NOMO-1 treated with DMSO at 0.1 percent for 48 hours (cell line): Measurements from ENCODE around the gene SND1.

Experiments
- DNase-seq: peaks from one replicate; lab custom pipeline; 2025; ENCODE audit not compliant: unreplicated experiment; lab: John Stamatoyannopoulos, UW

Gene SND1

DNA sequence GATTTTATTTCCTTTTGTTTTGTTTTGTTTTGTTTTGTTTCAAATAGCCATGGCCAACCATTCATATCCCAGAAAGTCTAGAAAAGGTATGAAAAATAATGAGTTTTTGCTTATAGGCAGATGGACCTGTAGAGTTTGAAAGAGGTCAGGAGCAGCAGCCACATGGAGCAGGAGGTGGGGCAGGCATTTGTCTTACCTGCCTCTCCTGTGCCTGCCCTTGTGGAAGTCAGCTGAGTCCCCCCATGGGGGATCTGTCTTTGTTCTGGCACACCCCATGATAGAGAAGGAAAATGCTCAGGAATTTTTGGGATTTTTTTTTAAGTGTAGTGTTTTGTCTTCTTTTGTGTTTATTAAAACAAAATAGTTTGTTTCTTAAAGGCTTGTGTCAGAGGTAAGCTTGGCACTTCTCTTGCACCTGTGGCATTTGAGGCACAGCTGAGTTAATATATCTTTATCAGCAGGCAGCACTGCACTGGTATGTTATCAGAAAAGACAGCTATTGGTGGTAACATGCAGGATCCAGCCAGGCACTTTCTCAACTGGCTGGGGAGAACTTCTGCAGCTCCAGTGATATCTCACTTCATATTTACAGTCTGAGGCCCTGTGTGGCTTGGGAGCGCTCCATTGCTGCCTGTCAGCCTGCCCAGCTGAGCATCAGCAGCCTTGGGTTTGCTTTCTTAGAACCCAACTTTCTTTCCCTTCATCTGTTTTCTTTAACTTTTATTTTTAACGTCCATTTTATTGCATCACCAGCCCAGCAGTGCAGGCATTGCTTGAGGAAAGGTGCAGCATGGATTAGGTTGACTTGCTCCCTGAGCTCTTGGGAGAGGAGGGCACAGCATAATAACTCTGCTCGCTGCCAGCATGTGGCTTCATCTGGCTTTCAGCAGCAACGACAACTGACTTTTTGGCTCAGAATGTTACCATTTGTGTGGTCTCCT lies 334.9 kb downstream of the SND1 start:
- no peak for DNase-seq

DNA sequence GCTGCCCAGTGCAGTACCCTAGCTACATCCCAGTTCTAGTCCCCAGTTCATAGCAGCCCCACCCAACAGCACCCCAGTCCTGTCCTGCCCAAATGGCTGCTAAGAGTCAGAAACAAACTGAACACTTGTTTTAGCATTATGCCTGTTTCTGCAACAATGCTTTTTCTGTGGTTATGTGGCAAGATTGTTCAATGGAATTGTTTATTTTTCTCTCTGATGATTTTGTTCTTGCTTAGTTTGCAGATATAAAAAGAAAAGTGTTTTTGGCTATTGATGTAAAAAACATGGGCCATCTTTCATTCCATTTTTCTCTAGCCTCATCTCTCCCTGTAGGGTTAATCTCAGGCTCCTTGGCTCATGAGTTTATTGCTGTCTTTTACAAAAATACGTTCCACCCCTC lies 336.8 kb downstream of the SND1 start:
- no peak for DNase-seq

DNA sequence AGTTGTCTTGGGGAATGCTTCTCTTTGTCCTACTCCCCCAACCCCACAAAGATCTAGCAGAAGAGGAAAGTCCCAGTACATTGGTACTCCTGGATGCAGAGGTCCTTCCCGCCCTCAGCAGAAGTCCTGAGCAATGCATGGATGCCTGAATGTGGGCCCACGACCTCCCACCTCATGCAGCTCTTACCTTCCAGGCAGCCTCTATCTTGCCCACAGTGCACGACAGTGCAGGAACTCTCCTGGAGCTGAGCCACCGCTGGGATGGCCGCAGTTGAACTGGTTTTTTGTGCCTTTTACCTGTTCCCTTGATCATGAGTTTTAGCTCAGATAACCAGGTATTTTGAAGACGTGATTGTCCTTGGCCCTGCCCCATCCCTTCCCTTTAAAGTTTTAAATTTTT lies 341.3 kb downstream of the SND1 start:
- DNase-seq, result no peak

DNA sequence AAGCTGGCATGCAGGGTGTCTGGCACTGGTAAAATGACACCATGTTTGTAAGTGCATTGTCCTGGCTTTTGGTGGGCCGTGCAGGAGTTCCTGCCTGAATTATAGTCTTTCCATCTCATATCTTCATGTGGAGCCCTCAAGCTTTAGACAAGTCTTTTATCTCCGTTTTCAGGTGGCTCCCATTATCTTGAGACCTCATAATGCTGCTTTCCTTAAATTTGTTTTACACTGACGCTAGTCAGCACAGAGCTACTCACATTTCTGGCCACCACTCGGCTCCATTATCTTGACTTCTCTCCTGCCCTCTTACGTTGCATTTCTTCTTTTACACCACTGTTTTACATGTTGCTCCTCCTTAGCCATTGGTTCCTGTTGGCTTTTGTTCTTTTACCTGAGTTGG lies 342.0 kb downstream of the SND1 start:
- DNase-seq, result no peak

DNA sequence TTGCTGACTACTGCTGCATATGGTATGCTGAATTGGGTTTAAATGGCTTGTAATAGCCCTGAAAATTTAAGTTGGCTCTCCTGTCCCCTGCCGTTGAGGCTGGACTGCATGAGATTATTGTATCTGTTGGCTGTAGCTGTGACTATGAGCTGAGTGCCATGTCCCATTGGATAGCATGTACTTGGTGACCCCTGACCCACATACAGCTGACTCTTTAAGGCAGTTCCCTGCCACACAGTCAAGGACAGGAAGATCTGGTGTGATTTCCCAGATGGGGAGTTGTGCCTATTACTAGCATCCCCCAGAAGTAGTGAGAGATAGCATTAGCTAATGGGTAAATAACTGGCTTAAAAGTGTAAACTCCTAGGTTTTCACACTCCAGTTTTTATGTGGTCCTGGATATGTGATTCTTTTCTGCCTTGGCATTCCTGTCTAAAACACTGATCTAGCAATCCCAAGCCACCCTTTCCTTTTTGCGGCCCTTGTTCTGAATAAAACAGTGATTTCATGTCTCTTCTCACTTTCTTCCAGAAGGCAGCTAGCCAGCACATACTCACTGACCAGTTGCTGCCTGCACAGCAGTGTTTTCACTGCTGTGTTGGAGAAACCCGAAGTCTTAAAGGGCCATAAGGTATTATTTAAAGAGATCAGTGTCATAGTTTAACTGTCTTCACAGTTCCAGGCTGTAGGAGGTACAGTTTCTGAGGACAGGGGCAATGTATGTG lies 343.3 kb downstream of the SND1 start:
- no peak for DNase-seq

DNA sequence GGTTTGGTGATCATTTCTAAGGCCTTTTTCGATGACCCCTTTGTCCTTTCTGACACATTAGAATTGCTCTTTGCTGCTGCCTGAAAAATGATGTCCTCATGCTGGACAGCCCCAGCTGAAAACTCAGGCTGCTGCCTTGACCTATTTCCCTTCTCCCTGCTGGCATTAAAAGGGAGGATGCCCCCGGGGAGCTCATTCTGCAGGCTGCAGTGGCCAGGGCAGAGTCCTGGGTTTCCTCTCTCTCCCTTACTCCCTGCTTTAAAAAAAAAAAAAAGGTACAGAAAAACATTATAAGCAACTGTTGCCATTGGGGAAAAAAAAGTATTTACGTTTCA lies 343.9 kb downstream of the SND1 start:
- no peak for DNase-seq

DNA sequence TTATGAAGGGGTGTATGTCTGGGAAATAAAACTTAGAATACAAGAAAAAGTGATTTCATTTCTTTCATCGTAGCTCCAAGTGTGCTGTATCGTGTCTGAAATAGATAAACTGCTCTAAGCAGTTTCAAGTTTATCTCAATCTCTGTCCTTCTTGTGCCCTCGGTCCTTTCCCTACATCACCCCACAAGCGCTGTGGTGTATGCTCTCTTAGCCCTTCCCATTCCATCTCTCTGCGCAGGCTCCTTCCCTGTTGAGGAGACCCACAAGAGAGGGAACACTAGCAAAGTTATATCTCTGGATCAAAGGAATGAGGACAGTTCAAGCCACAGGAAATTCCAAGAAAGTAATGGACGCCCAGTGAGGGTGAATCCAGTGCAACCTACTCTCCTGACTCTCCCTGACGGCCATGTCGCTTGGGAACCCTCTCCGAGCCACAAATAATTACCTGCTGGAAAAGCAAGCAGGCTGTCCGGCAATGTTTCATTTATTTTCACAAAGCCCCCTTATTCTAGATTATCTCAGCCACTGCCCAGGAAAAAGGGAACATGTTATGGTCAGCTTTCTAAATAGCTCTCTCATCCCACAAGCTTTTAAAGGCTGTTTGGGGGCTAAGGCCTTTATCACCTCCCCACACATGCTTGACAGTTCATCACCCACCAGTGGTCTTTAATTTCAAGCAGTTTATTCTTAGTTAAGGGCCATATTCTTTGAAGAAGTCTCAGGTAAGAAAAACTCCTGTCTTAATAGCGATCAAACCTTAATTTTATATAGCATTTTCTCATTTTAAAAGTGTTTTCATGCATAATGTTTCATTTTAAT lies 344.5 kb downstream of the SND1 start:
- no peak for DNase-seq

DNA sequence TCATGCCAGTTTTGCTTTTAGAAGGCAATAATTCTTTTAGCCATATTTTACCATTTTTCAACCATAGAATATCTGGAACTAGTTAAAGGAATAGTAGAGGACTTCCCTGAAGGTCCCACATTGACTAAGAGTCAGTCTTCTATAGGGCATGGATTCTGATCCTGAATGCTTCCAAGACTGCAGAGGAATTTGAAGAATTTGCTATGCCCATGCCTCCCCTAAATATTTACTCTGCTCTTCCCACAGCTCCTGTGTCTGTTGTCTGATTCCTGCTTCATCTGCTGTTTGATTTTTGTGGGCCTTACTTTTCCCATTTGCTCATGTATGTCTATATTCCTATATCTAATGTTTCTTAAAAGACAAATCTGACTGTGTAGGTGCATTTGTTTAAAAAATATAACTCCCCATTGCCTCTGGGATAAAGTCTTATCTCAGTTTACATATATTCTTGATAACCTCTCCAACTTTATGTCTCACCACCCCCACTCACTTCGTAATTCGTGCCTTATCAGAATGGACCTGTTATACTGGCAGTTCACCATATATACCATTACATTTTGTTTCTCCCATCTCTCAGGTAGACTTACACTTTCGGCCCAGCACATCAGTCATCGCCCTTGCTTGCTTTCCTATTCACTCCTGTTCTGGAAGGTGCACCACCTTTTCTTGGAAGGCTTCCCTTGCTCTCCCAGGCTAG lies 345.4 kb downstream of the SND1 start:
- no peak for DNase-seq

DNA sequence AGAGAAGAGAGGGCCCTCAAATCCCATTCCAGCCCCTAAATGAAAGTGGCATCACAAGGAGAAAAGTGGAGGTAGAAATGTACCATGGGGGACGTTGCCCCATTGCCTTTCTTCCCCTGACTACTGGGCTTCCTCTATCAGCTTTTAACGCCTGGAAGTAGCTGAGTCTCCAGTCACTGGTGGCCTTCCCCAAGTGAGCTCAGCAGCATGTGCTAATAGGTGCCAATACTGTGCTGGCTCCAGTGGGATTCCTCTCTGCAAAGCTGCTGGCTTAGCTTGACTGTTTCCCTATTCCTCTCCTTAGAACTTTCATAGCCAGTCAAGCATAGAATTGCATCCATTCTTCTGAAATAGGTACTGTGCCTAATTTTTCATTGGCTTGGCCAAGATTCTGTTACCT lies 346.7 kb downstream of the SND1 start:
- no peak for DNase-seq

DNA sequence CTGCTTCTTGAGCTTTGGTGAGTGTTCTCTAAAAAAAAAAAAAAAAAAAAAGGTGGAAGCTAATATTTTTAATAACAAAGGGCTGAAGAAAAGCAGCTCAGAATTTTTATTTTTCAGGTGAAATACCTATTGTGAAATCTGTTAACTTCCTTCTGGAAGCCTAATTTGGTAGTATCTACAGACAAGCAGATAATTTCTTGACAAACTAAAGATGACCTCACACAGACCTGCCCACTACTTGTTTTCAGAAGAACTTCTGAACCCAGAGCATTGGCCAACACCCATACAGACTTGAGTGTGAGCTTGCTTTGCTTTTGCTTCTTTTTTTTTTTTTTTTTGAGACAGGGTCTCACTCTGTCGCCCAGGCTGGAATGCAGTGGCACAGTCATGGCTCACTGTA lies 348.1 kb downstream of the SND1 start:
- no peak for DNase-seq

DNA sequence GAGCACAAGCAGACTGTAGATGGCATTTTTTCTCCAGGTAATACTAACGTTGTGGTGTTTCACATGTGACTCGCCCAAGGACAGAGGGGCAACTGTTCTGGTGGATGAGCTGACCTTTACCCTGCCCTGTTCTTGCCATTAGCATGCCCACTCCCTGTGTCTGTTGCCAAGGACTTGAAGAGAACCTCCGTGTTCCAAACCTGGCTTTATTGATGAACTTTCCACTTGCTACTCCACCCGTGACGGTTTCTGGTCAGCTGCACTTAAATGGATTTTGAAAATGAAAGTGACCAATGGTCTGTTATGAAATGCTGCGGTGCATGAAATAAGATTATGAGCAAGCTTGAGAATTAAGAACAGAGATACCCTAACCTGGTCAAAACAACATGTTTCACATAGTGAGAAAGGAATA lies 348.9 kb downstream of the SND1 start:
- no peak for DNase-seq

DNA sequence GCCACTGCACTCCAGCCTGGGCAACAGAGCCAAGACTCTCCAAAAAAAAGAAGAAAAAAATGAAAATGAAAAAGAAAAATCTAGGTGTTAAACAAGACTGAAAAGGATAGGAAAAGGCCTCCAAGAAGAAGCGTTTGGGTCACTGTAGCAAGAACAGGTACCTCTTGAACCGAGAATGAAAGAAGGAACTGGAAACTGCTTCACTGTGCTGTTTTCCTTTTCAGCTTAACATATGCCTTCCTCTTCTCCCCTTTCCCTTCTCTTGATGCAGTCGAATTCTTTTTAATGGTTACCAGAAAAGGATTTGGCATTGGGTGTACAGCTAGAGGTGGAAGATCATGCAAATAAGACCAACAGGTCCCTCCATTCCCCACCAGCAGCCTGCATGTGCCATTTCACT lies 351.2 kb downstream of the SND1 start:
- no peak for DNase-seq

DNA sequence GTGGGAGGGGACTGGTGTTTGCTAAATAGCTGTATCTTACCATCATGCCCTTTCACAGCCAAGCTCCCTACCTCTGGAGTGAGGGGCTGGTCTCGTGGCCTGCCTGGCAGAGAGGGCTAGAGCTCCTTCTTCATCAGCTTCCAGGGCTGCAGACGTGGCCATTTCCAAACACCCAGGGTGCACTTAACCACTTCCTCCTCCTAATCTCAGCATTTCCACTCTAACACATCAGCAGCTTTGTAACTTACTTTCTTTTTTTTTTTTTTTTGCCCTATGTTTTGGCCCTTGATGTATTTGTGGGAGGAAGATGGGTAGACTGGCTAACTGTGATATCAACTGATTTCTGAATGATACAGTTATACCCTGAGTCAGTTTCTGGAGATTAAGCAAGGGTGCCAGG lies 351.8 kb downstream of the SND1 start:
- no peak for DNase-seq

DNA sequence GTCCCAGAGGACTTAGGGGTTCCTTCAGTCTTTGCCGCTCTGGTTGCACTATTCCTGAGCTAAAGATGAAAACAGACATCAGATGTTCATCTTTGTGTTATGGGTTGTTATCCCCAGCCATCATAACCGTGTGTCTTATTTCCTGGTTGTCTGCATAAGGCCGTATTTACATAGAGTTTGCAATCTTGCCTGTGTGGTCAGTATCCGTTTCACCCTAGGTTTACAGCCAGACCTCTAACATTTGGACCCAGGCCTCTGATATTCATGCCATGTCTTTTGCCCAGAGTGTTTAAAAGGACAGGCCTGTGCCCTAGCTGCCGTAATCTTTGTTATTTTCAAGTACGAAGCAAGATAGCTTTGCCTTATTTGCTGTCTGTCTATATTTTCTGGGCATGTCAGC lies 352.6 kb downstream of the SND1 start:
- DNase-seq, result no peak

DNA sequence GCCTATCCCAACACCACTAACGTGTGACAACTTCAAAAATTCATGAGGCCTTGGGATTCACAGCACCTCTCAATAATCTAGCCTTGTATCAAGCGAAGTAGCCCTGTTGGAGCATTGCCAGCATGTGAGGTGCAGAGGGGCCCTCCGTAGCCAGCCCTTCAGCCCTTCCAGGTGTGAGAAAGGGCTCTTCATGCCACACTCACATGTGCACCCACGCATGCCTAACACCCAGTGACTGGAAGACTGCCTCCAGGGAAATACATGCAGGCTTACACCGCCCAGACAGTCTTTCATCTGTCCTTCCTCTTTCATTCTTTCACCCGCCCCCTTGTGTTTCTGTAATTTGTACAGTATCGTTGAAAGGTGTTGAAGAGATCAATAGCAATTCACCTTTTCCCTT lies 353.1 kb downstream of the SND1 start:
- no peak for DNase-seq

DNA sequence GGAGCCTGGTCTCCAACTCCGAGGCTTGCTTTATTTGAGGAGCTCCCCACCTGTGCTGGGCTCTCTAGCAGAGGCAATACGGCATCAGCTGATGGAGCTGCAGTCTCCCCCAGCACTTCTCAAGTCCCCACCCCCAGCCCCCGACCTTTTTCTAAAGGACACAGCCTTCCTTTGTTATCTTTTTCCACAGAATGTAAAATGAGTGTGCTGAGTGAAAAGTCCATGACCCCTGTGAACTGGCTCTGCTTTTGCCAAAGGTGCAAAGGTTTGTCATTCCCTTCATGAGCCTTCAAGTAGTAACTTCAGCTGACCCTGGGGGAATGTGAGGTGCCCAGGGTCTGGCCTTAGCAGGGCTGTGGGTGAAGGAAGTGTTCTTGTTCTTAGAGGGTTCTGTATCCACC lies 353.8 kb downstream of the SND1 start:
- DNase-seq, result no peak

DNA sequence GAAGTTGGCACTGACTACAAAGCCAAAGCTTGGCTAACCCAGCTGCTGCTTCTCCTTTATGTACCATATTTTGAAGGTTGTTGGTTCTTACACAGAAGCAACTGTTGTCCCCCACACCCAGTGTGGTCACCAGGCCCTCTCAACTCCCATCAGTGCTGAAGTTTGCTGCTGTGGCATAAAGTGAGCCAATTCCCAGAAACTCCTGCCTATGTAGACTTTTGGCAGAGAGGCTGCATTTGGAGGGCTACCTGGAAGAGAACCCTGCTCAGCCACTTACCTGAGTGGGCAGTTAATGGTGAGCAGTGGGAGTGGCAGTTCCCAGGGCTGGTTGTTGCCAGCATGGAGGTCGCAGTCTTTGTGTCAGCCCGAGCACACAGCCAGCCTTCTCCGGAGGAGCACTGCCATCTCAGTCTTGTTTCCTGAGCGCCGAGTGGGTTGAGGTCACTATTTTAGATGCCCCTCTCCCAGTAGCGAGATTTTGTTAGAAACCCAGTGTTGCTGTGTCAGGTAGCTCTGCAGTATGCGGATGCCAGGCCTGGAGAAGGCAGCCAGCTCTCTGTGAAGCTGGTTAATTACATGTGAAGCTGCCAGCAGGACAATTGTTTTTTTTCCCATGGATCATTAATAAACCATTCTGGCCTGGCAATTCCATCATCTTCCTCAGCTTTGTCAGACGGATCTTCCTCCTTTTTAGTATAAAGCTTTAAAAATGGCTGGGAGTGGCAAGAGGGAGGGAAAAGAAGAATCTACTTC lies 354.7 kb downstream of the SND1 start:
- no peak for DNase-seq

DNA sequence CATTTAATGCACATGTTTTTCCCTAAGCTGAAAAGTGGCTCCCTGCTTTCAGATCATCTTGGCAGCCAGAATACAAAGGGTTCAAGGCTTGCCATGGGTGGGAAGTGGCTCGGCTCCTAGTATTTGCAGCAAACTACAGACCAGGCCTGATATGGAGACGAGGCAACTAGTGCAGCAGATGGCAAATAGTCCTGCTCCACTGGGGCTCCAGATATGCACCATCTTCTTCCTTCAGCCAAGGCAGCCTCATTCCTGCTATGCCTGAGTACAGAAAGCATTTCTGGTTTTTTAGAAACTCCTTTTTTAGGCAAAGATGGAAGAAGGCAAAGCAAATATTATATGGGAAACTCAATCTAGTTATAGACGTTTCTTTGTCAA lies 355.3 kb downstream of the SND1 start:
- no peak for DNase-seq

DNA sequence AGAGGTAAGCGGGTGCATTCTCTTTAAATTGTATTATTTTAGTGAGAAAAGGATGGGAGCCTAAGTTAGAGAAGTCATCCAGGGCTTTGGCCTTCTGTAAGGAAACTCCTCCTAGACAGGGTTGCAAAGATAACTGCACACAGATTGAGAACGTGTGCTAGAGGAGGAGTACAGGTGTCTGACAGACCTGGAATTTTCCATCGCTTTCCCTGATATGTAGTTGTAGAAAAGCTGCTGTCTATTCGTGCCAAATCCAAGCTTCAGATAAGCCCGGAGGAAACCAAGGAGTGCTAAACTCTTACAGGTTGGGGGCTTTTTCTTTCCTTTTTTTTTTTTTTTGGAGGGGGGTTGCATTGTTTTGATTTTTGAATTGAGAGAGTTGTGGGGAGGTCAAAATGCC lies 356.1 kb downstream of the SND1 start:
- DNase-seq, result no peak

DNA sequence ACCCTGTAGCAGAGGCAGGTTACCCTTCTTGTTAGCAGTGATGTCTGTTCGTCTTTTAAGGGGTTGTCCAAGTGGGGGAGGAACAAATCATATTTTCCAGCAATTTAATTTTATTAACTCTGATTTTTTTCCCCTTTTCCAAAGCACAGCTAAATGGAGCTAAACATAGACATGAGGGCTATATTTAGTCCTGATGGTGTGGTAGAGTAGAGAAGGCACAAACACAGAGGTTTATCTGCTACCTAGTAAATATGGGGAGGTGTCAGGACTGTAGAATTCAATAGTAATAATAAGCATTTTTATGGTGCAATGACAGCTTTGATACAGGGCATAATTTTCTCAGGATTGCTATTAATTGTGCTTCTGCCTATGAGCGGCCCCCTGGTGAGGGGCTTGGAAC lies 356.8 kb downstream of the SND1 start:
- no peak for DNase-seq
